HG03103 (cell line): Measurements from ENCODE around the gene PRKAG2.
"Not testable (repeated sequence)": the region's sequence is repeated elsewhere in the genome, so short reads cannot be mapped to it uniquely, and the experiment has no call there.

ENCODE experiments used
- ATAC-seq: cut with Tn5 transposase; IDR thresholded peaks from one replicate; pipeline ENCODE4 v1.9.1; 2021; ENCODE audit warnings: low read depth; ENCODE audit not compliant: unreplicated experiment

PRKAG2 gene

DNA sequence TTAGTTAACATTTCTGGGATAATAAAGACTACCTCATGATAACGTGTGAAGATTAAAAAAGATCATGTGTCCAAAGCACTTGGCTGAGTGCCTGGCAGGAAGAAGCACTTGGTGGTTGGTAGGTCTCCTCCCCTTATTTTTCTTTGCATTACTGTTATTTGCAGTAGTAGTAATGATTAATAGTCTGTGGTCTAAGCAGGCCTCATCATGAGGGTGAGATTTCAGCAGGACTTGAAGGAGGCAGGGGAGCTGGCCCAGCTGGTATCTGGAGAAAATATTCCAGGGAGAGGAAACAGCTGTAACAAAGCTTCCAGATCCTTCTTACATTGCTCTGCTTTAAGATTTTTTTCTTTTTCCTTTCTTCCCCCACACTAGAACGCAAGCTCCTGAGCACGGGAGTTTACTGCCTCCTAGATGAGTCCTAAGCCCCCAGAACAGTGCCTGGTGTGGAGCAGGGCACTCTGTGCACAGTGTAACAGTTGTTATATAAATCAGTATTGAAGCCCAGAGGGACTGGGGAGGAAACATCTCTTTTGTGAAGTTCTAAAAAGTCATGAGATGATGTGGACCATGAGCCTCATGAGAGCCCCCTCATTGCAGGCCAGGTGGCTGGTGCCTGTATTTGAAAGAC is 326.1 kb downstream of the PRKAG2 start:
- no peak for ATAC-seq

GRCh38 chr7:151549644-151550043 is 327.3 kb downstream of the PRKAG2 start:
- ATAC-seq = no peak

GRCh38 chr7:151549083-151549482 is 327.8 kb downstream of the PRKAG2 start:
- no peak for ATAC-seq

DNA sequence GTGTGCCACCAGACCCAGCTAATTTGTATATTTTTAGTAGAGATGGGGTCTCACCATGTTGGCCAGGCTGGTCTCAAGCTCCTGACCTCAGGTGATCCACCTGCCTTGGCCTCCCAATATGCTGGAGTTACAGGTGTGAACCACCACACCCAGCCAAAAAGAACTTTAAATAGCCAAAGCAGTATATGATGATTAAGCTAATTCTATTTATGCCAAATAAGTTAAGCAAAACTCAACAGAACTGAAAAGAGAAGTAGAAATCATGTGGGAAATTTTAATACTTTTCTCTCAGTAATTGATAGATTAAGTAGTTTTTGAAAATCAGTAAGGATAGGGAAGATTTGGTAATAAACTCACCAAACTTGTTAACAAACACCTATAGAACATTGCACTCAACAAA is 332.7 kb downstream of the PRKAG2 start:
- ATAC-seq = no peak

DNA sequence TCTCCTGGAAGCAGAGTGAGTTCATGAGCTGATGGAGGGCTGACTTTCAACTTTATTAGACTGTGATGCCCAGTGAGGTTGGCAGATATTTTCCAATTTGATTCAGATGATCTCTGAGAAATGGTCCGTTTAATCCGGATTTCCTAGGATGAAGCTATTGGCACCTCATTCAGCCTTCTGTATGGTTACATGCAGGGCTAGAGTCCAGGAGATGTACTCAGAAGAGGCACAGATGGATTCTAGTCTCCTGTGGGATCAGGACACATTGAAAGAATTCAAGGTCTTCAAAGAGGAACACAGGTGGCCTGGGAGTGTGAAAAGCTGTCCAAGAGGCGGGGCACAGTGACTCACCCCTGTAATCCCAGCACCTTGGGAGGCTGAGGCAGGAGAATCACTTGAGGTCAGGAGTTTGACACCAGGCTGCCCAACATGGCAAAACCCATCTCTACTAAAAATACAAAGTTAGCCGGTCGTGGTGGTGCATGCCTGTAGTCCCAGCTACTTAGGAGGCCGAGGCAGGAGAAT is 334.2 kb downstream of the PRKAG2 start:
- ATAC-seq = no peak

- no peak for ATAC-seq
Observed at GRCh38 chr7:151541709-151542499, 335.0 kb downstream of the PRKAG2 start.

- no peak for ATAC-seq
Observed at GRCh38 chr7:151540146-151540545, 336.8 kb downstream of the PRKAG2 start.

GRCh38 chr7:151539088-151539671 is 337.7 kb downstream of the PRKAG2 start:
- no peak for ATAC-seq

DNA sequence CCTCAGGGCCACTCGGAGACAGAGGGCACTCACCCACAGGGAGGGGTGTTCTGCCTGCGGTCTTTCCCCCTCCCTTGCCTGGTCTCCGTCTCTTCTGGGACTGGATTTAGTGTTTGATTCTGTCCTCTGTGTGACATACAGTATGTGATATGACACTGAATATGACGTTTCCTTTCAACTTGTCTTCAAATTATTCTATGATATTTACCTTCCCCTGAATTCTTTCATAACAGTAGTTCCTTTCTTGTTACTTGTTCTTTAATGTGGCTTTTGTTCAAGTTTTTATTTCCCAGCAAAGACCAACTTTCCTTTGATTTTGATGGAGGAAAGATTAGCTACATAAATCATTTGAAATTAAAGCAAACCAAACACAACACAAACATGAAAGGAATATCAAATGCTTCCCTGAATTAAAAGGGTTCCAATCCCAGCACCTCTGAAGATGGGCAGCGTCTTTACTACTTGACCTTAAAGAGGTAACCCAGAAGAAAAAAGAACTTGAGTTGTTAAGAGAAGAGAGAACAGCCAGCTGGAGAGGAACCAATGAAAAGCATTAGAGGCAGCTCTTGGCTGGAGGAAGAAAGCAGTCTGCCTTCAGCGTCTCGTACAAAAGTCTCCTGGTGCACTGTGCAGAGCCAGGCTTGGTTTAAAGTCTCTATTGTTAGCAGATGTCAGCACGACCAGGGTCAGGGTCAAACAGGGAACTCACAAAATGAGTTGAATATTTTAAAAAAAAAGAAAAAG is 338.9 kb downstream of the PRKAG2 start:
- ATAC-seq = no peak

GRCh38 chr7:151536178-151536577 is 340.7 kb downstream of the PRKAG2 start:
- ATAC-seq = not testable (repeated sequence)

DNA sequence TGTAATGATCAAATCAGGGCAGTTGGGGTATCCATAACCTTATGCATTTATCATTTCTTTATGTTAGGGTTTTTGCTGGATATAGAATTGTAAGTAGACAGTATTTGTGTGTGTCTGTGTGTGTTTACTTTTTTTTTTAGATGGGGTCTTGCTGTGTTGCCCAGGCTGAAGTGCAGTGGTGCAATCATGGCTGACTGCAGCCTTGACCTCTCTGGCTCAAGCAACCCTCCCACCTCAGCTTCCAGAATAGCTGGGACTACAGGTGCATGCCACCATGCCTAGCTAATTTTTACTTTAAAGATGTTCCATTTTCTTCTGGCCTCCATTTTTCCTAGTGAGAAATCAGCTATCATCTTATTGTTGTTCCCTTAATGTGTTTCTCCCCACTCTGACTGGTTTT is 347.1 kb downstream of the PRKAG2 start:
- no peak for ATAC-seq

GRCh38 chr7:151524845-151525244 is 352.1 kb downstream of the PRKAG2 start:
- no peak for ATAC-seq

- no peak for ATAC-seq
Observed at GRCh38 chr7:151524331-151524730, 352.6 kb downstream of the PRKAG2 start.

GRCh38 chr7:151520419-151521261 is 356.3 kb downstream of the PRKAG2 start:
- ATAC-seq = no peak

- peak; percentile 63 for ATAC-seq
Observed at GRCh38 chr7:151519765-151520418, 357.0 kb downstream of the PRKAG2 start, which contains the start of gene RHEB. RHEB (minus strand) TSS chr7:151519895; CDS start chr7:151519511, 384 bp downstream.

GRCh38 chr7:151518947-151519764 is 357.8 kb downstream of the PRKAG2 start:
- peak; percentile 39 for ATAC-seq

DNA sequence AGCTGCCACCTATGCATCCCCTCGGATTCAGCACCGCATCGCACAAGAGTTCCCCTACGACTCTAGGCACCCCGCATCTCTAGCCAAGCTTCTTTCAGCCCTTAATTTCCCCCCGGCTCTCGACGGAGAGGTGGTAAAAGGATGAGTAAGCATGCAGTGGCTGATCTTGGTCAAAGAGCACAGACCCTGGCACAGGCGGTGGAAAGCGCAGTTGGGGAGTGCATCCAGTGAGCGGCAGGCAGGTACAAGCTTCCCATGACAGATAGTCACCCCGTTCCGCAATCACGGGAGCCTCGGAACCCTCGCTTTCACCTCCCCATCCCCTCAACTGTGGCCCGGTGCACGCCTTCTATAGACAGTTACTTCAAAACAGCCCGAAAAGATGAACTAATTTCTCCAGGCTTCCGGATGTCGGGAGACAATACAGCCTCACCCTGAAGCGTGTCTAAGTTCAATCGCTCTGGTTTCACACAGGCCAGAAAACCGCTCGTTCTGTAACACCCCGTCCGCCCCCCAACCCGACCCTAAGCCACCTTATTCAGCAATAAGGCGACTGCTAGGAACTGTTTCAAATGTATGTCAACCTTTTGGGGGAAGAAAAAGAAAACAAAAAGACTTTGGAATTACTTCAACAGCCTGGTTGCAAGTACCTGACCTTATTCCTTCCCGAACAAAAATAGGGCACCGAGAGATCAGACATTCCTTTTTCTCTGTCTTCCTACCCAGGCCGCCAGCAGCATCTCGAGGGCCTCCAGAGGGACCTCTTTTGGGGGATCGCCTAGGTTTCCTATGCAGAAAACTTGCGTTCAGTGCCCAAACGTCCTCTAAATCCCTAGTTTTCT is 358.6 kb downstream of the PRKAG2 start:
- no peak for ATAC-seq
